GM12892 (cell line): ENCODE data around the gene HSPA2.

Source experiments
- POLR2A ChIP-seq: IDR thresholded peaks from 2 replicates; pipeline ENCODE4 v1.6.1; 2011; ENCODE audit warnings: low read depth, low read length, control low read depth
- POLR2AphosphoS5 ChIP-seq: IDR thresholded peaks from 2 replicates; pipeline ENCODE4 v1.6.1; 2011; ENCODE audit warnings: low read depth, low read length, control low read depth
- TAF1 ChIP-seq: IDR thresholded peaks from 2 replicates; pipeline ENCODE4 v1.6.1; 2011; ENCODE audit warnings: low read depth, mild to moderate bottlenecking, control low read depth, low read length, borderline replicate concordance

DNA sequence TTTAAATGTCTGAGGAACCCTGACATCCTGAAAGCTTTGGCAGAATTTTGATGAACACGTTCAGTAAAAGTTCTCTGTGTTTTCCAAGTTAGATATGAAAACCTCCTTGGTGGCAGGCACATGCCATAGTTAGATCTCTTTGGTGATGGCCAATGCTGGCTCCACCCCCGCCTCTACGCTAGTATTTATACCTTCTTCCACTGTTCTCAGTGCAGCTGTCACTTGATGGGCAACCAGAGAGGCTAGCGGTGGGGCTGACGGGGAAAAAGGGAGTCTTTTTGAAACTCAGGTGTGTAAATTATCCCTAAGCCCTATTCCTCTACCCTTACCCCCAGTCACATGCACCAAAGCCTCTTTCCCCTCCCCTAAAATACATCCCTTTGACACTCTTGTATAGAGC, 41.3 kb downstream of the HSPA2 start:
- no peak for TF ChIP-seq POLR2A
- TF ChIP-seq TAF1: no peak
- no peak for TF ChIP-seq POLR2AphosphoS5
